Neural progenitor cell (in vitro differentiated cells): ENCODE results near the gene PRKAG2. TPM values are rescaled to one million over a fixed set of nuclear protein-coding genes. Genes with fewer than 3 reads are reported as not detected.

ENCODE experiments used
- DNase-seq: peaks from one replicate; pipeline ENCODE4 v3.0.0-alpha.2; 2016; ENCODE audit warnings: low spot score
- H2AFZ ChIP-seq: fragments of 200-600 bp; sonication (generic); replicated peaks from 2 replicates; pipeline ENCODE4 v1.6.1; 2016; ENCODE audit warnings: antibody characterized with exemption
- H3F3A ChIP-seq: fragments of 200-600 bp; sonication (generic); 2 replicates; pipeline ENCODE4 v1.6.1; 2016; ENCODE audit warnings: antibody characterized with exemption, low read depth
- H3K27ac ChIP-seq: fragments of 200-600 bp; sonication (generic); 2 replicates; pipeline ENCODE4 v1.5.1; 2016; ENCODE audit warnings: mild to moderate bottlenecking
- H3K27me3 ChIP-seq: fragments of 200-600 bp; sonication (generic); 2 replicates; pipeline ENCODE4 v1.6.1; 2016; ENCODE audit warnings: mild to moderate bottlenecking, moderate library complexity
- H3K36me3 ChIP-seq: fragments of 200-600 bp; sonication (generic); 2 replicates; pipeline ENCODE4 v1.5.1; 2016
- H3K4me1 ChIP-seq: fragments of 200-600 bp; sonication (generic); 2 replicates; pipeline ENCODE4 v1.6.1; 2016; ENCODE audit warnings: mixed run types
- H3K4me2 ChIP-seq: fragments of 200-600 bp; sonication (generic); 2 replicates; pipeline ENCODE4 v1.6.1; 2016
- H3K4me3 ChIP-seq: fragments of 200-600 bp; sonication (generic); 2 replicates; pipeline ENCODE4 v1.5.1; 2016
- H3K79me2 ChIP-seq: fragments of 200-600 bp; sonication (generic); 2 replicates; pipeline ENCODE4 v1.6.1; 2016; ENCODE audit warnings: low read depth
- H3K9ac ChIP-seq: fragments of 200-600 bp; sonication (generic); 2 replicates; pipeline ENCODE4 v1.6.1; 2016
- H3K9me3 ChIP-seq: fragments of 200-600 bp; sonication (generic); 2 replicates; pipeline ENCODE4 v1.5.1; 2016; ENCODE audit warnings: low read depth
- H4K20me1 ChIP-seq: fragments of 200-600 bp; sonication (generic); 2 replicates; pipeline ENCODE4 v1.6.1; 2016; ENCODE audit warnings: low read depth
- H3K27ac Mint-ChIP-seq: 3 replicates; pipeline ENCODE4 v1.8.0; 2021; ENCODE audit warnings: mixed read lengths
- H3K27me3 Mint-ChIP-seq: 2 replicates; pipeline ENCODE4 v1.8.0; 2022; ENCODE audit warnings: low read depth, mild to moderate bottlenecking, inconsistent platforms, moderate library complexity, mixed read lengths; ENCODE audit not compliant: insufficient read depth
- H3K36me3 Mint-ChIP-seq: 3 replicates; pipeline ENCODE4 v1.8.0; 2021; ENCODE audit warnings: mixed read lengths
- H3K4me1 Mint-ChIP-seq: 3 replicates; pipeline ENCODE4 v1.8.0; 2021; ENCODE audit warnings: mixed read lengths
- H3K4me3 Mint-ChIP-seq: 3 replicates; pipeline ENCODE4 v1.8.0; 2021; ENCODE audit warnings: mild to moderate bottlenecking, moderate library complexity, mixed read lengths
- H3K9me3 Mint-ChIP-seq: 3 replicates; pipeline ENCODE4 v1.8.0; 2020; ENCODE audit warnings: mixed read lengths
- CTCF ChIP-seq: fragments of 200-600 bp; sonication (generic); IDR thresholded peaks from 2 replicates; pipeline ENCODE4 v1.5.1; 2017; ENCODE audit warnings: antibody characterized with exemption, mild to moderate bottlenecking
- EZH2 ChIP-seq: fragments of 200-600 bp; sonication (generic); IDR thresholded peaks from 2 replicates; pipeline ENCODE4 v1.6.1; 2017; ENCODE audit warnings: antibody characterized with exemption, mild to moderate bottlenecking, moderate library complexity
- EZH2phosphoT487 ChIP-seq: fragments of 200-600 bp; sonication (generic); IDR thresholded peaks from 2 replicates; pipeline ENCODE4 v1.6.1; 2017; ENCODE audit warnings: antibody characterized with exemption
- total RNA-seq: library from RNA; depleted of rRNA; stranded (reverse); fragments of >200 nt; gene quantifications from 2 replicates; pipeline ENCODE4 v1.2.3, GENCODE V29; 2015; ENCODE audit warnings: low replicate concordance

PRKAG2 gene
- total RNA-seq, 1 donor from 2014 or later, result 11.4 TPM

GRCh38 chr7:151780631-151781030 is 96.3 kb downstream of the PRKAG2 start:
- H3F3A ChIP-seq, result no peaks in the 10 kb centered on the region
- H3K9me3 ChIP-seq, result no peaks in the 10 kb centered on the region
- no peak overlapping the region for H2AFZ ChIP-seq
- DNase-seq, result no peak
- Mint-ChIP-seq H3K4me1 (peaks cover 3% of the 10 kb centered on the region), H3K27ac (no peak overlapping the region), H3K4me3 (no peak overlapping the region), H3K27me3 (peaks cover 10% of the 10 kb centered on the region), H3K9me3 (peaks cover 6% of the 10 kb centered on the region), H3K36me3 (no peaks in the 10 kb centered on the region)
- H3K4me1 ChIP-seq, result no peaks in the 10 kb centered on the region
- no peak overlapping the region for H3K4me3 ChIP-seq
- H3K79me2 ChIP-seq, result no peaks in the 10 kb centered on the region
- H3K27ac ChIP-seq, result no peak overlapping the region
- H3K9ac ChIP-seq, result no peak overlapping the region
- H3K36me3 ChIP-seq, result no peaks in the 10 kb centered on the region
- TF ChIP-seq EZH2phosphoT487 (no peak), EZH2 (no peak)
- no peak overlapping the region for H3K4me2 ChIP-seq
- H3K27me3 ChIP-seq, result peaks cover 12% of the 10 kb centered on the region
- no peaks in the 10 kb centered on the region for H4K20me1 ChIP-seq

GRCh38 chr7:151779678-151780077 is 97.2 kb downstream of the PRKAG2 start:
- Histone ChIP-seq H3K4me3 (no peak overlapping the region), H3K4me2 (no peak overlapping the region), H3K4me1 (no peaks in the 10 kb centered on the region), H3K27me3 (peaks cover 12% of the 10 kb centered on the region), H3K9me3 (no peaks in the 10 kb centered on the region), H3K79me2 (no peaks in the 10 kb centered on the region), H3F3A (no peaks in the 10 kb centered on the region), H4K20me1 (no peaks in the 10 kb centered on the region), H3K27ac (no peak overlapping the region), H3K36me3 (no peaks in the 10 kb centered on the region), H2AFZ (no peak overlapping the region), H3K9ac (no peak overlapping the region)
- Mint-ChIP-seq H3K9me3 (peaks cover 7% of the 10 kb centered on the region), H3K4me3 (no peak overlapping the region), H3K27me3 (peaks cover 16% of the 10 kb centered on the region), H3K4me1 (peaks cover 3% of the 10 kb centered on the region), H3K36me3 (no peaks in the 10 kb centered on the region), H3K27ac (no peak overlapping the region)
- no peak for TF ChIP-seq EZH2
- no peak for TF ChIP-seq CTCF
- no peak for TF ChIP-seq EZH2phosphoT487
- no peak for DNase-seq

GRCh38 chr7:151779255-151779654 is 97.7 kb downstream of the PRKAG2 start:
- TF ChIP-seq EZH2phosphoT487 (no peak), CTCF (no peak), EZH2 (no peak)
- no peaks in the 10 kb centered on the region for H3K36me3 Mint-ChIP-seq
- H3K27me3 Mint-ChIP-seq, result peaks cover 16% of the 10 kb centered on the region
- Histone ChIP-seq H4K20me1 (no peaks in the 10 kb centered on the region), H3K9me3 (no peaks in the 10 kb centered on the region), H3K4me1 (no peaks in the 10 kb centered on the region), H3F3A (no peaks in the 10 kb centered on the region), H2AFZ (no peak overlapping the region), H3K9ac (no peak overlapping the region), H3K79me2 (no peaks in the 10 kb centered on the region), H3K27ac (no peak overlapping the region), H3K4me2 (no peak overlapping the region), H3K27me3 (peaks cover 12% of the 10 kb centered on the region), H3K4me3 (no peak overlapping the region), H3K36me3 (no peaks in the 10 kb centered on the region)
- H3K9me3 Mint-ChIP-seq, result peaks cover 7% of the 10 kb centered on the region
- no peak for DNase-seq
- H3K4me3 Mint-ChIP-seq, result no peak overlapping the region
- H3K4me1 Mint-ChIP-seq, result peaks cover under 1% of the 10 kb centered on the region
- H3K27ac Mint-ChIP-seq, result no peak overlapping the region

- H3K4me3 Mint-ChIP-seq, result no peak overlapping the region
- no peaks in the 10 kb centered on the region for H3K4me1 Mint-ChIP-seq
- peaks cover 7% of the 10 kb centered on the region for H3K9me3 Mint-ChIP-seq
These were observed 98.8 kb downstream of the PRKAG2 start for GRCh38 chr7:151777908-151778670.

More at GRCh38 chr7:151777908-151778670, 98.8 kb downstream of the PRKAG2 start:
- Histone ChIP-seq H3F3A (no peaks in the 10 kb centered on the region), H2AFZ (no peak overlapping the region), H3K79me2 (no peaks in the 10 kb centered on the region), H4K20me1 (no peaks in the 10 kb centered on the region), H3K9ac (no peak overlapping the region), H3K4me2 (no peak overlapping the region), H3K36me3 (no peaks in the 10 kb centered on the region), H3K27ac (no peak overlapping the region), H3K27me3 (peaks cover 7% of the 10 kb centered on the region), H3K9me3 (no peaks in the 10 kb centered on the region), H3K4me1 (no peaks in the 10 kb centered on the region), H3K4me3 (no peak overlapping the region)
- Mint-ChIP-seq H3K27me3 (peaks cover 14% of the 10 kb centered on the region), H3K36me3 (no peaks in the 10 kb centered on the region), H3K27ac (no peak overlapping the region)
- TF ChIP-seq EZH2phosphoT487, result no peak
- TF ChIP-seq EZH2, result no peak
- TF ChIP-seq CTCF, result no peak
- no peak for DNase-seq
